HK-2 (cell line): ENCODE data around the gene LARP1.
A peak's percentile ranks its signal among the peaks of the same experiment; 100 is the strongest.

Experiments used
- DNase-seq: peaks from one replicate; pipeline ENCODE4 v3.0.0-alpha.2; 2018; ENCODE audit not compliant: unreplicated experiment

LARP1 gene

DNA sequence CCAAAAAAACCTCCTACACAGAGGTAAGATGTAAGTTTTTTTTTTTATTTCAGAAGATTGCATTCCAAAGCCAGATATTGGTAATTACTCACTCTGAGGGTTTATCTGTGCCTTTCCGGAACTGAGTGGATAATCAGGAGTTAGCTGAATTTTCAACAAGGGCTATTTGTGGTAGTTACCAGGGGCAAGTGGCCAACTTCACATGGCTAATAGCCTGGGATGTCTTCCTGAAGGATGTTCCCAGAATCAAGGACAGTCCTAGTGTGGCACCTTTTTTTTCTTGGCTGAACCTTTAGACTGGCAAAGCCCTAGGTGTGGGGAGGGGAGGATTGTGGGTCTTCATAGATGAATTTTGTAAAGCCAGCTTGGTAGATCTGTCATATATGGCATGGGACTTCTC, 7.1 kb downstream of the LARP1 start:
- DNase-seq = no peak

DNA sequence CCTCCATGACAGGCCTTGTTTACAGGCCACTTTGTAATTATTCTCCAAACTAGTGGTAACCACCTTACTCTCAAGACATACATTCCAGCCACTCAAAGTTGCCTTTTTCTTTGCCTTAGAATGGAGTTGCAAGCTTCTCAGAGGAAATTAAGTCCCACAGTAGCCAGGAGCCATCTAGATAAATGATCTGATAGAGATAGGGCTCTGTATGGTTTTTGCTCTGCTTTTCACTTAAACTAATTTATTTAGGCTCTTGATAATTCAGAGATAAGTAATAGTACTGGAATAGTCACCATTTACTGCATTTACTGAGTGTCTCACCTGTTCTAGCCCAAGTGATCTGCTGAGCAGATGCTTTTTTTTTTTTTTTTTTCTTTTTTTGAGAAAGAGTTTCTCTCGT, 7.5 kb downstream of the LARP1 start:
- DNase-seq = no peak

- DNase-seq = no peak
Measured at GRCh38 chr5:154764967-154765366, 9.8 kb downstream of the LARP1 start.

GRCh38 chr5:154765396-154765925, 10.3 kb downstream of the LARP1 start:
- no peak for DNase-seq

DNA sequence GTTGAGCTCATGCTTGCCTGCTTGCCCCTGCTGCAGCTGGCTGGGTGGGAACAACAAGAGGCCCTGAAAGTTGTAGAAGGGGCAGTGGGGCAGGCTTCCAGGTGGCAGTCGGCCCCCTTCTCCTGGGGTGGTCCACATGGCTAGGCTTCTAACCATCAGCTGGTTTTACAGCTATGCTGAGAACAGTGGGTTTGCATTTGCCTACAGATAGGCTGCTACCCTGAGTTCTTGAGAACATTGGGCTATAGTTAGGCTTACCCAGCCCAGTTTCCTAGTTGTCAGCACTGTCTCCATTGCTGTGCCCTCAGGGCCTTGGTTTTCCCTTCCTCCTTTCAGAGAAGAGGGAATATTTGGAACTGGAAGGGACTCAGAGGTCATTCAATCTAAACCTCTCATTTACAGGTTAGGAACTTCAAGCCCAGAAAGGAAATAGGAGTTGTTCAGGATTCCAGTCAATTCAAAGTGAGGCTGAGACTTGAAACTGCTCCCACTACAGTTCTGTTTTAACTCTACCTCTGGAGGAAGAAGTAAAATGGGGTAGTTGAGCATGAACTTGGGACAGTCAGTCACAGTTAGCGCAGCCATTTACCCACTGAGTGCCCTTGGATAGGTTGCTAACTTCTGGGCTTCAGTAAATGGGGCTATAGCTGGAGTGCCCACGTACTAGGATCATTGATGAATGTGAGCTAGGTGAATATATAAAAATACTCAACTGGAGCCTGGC, 11.5 kb downstream of the LARP1 start:
- DNase-seq = no peak

- no peak for DNase-seq
Measured at GRCh38 chr5:154767576-154767975, 12.4 kb downstream of the LARP1 start.

GRCh38 chr5:154768207-154768606, 13.0 kb downstream of the LARP1 start:
- no peak for DNase-seq

DNA sequence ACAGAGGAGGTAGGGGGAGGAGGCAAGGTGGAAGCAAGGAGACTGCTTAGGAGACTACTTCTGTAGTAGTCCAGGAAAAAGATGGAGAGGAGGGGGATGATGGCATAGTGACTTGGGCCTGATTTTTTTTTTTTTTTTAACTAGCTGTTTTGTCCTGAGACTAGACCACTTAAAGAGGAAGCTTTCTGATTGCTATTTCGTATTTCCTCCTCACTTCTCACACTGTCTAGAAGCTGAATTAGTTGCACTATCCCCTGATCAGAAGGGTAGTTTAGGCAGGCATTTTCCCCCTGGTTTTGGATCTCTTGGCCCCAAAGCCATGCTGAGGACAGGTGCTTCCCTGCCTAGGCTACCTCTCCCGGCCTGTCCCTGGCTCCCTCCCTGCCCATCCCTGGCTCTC, 14.9 kb downstream of the LARP1 start:
- no peak for DNase-seq

DNA sequence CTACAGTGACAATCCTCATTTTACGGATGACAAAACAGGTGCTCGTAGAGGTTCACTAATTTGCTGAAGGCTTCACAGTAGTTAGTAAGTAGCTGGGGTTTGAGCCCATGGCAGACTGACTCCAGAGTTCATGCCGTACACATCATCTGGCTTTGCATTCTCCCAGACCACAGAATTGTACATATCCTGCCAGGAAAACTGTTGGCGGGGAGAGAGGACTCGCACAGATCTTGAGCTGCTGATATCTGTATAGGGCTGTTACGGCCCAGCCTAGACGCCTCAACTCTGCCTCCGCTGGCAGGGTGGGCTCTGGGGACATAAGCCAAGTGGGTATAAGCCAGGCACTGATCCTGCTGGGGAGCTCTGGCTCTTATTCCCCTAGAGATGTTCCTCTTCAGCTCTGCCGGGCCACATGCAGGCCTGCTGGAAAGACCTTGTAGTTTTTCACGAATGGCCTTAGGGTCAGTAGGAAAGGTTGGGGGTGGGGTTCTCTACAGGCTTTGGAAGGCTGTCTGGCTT, 16.3 kb downstream of the LARP1 start:
- no peak for DNase-seq

DNA sequence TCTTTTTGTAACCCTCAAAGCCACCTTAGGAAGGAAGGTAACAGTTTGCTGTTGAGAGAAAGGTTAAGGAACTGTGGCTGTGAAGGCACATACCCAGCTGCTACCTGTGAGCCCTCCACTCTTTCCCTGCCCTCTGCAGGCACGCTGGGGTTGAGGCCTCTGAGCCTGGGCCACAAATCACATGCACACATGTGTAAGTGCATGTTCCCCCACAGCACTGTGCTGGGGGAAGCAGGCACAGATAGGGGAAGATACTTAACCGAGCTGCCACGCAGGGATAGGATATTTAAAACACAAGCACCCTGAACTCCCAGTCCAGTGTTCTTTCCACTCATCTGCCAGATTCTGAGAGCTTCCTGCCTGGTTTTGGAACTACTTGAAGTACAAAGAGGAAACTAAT, 18.1 kb downstream of the LARP1 start:
- DNase-seq = no peak

DNA sequence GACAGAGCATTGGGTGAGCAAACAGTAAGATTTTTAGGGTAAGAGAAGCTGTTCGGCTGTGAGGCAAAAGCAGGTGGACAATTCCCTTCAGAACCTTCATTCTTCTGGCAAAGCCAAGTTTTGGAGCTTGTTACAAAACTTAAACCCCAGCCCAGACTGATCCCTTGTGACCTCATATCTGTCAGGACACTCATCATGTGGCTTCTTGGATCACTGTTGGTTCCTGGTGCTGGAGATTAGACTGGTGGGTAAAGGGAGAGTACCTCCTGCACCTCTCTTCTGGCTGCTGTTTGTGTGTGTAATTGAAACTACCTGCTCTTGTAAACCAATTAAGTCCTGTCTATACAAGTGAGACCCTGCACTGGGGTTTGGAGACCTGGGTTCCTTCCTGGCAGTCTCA, 21.0 kb downstream of the LARP1 start:
- DNase-seq = no peak

DNA sequence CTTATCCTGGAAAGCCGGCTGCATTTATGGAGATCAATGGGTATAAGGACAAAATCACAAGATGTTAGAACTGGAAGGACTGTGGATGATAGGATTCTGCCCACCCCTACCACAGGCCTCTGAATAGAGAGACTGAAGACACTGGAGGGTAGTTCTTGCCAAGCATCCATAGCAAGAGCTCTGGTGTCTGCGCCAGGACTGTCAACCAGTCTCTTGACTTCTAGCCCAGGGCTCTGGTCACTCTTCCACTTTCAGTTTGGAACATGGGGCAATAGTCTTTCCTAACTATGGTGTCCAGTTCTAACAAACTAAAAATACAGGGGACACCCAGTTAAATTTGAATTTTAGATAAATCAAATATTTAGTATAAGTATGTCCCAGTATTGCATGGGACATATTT, 23.4 kb downstream of the LARP1 start:
- DNase-seq = no peak

DNA sequence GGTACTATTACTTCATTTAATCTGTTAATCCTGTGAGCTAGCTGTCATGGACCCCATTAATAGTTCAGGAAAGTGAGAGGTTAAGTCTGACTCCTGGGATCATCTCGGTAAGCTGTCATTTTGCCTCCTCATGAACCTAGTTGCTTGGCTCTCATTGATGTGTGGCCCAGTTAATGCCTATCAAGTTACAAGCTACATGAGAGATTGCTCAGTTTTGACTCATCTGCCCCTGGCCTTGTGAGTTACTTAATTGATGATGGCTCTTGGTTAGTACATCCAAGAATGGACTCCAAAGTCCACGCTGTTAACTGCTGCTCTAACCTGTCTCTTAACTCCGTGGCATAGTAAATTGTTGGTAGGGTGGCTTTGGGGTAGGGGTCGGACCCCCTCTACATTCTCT, 23.9 kb downstream of the LARP1 start:
- DNase-seq = peak; percentile 30

DNA sequence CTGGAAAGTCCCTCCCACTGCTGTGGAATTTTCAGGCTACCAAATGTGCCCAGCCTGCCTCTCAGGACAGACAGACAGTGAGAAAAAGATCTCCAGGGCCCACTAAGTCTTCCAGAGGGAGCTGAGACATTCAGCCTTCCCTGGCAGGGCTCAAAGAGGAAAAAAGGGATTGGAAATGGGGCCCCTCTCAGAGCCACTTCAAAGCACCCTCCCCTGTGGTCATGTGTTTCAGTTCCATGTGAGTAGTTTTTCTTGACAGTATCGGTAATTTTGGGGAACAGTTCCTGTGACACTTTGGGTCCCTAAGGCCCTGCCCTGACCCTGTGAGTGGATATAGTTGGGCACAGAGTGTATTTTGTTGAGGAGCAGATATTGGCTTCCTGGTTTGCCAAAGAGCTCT, 25.0 kb downstream of the LARP1 start:
- DNase-seq = no peak

DNA sequence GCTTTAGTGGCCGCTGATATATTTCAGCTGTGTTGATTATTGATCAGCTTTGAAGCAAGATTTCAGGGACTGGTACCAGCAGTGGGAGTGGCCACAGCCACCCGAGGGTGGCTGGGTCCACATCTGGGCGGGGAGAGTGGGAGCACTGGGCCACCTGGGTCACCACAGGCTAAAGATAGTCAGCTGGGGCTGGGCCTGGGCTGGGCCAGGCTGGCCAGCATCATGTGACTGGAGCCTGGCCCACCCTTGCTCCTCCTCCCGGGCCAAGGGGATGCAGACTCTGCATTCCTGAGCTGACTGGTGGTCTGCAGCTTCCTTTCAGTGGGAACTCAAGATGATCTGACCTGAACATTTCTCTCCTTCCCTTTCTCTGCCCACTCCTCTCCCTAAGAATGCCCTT, 27.1 kb downstream of the LARP1 start:
- DNase-seq = no peak

DNA sequence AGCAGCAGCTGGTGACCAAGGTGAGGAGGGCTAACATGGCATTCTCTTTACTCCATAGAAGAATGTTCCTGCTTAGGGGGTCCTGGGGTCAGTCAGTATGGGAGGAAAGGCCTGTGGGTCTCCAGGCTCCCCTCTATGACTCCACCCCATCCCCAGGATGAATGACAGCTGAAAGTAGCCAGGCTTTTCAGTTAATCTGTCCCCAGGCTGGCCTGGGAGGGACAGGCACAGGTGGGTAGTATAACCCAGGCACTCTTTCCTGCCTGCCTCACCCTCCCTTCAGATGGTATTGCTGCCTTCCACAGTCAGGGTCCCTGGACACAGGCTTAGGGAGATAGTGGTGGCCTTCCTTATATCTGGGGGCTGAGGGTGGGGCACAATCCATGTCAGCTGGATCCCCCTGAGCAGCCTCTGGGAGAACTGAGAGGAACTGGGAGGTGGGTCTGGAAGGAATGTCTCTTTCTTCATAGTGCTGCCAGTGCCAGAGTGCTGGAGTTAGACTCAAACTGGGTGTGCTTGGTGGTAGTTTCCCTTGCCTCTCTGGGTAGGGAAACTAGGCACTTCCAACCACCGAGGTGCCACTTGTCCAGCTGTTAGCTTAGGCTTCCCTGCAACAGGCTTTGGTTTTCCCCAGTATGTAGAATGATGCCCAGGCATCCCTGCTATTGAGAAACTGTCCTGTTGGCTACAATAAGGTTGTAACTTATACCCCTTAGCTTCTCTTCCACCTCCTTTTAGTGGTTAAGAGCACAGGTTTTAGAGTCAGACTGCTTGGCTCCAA, 27.8 kb downstream of the LARP1 start:
- no peak for DNase-seq

DNA sequence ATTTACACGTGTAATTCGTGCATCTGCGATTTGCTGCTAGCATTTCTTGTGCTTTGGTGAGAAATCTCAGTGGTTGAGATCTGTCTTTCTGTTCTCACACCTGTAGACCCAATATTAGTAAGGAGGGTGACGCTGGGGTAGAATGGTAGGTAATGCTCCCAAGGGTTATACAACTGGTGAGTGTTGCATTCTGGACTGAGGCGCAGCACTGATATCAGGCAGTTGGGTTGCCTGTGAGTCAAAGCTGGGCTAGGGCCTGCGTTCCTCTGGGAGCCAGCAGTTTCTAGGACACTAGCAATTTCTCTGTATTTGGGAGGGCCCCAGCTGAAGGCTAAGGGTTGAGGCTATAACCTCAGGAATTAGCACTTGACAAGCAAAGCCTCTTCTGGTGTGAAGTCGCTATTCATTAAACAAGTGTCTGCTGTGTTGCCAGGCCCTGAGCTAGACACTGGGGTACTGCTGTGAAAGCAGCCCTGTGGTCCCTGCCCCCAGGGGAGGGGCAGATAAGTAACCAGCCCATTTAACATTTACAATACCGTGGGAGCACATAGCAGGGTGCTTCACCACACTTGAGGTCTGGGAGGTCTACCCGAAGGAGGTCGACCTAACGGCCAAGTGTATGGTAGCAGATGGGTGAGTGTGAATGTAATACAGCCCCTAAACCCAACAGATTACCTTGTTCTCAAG, 28.7 kb downstream of the LARP1 start:
- DNase-seq = no peak

GRCh38 chr5:154784856-154785255, 29.7 kb downstream of the LARP1 start:
- DNase-seq = no peak

DNA sequence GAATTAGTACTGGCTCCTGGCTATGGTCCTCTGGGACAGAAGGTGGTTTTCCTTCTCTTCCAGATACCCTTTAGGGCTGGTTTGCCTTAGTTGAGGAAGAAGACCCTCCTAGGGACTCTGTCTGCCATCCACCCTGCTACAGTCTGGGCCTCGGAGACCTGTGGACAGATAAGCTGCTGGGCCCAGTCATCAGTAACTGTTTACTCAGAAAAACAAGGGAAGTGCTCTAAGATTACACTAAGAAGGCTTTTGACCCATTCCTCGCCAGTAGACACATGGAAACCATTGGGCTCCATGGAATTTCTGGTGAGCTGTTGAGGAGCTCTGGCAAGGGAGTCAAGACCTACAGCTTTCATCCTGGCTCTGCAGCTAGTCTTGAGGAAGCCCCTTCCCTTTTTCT, 31.2 kb downstream of the LARP1 start:
- no peak for DNase-seq

DNA sequence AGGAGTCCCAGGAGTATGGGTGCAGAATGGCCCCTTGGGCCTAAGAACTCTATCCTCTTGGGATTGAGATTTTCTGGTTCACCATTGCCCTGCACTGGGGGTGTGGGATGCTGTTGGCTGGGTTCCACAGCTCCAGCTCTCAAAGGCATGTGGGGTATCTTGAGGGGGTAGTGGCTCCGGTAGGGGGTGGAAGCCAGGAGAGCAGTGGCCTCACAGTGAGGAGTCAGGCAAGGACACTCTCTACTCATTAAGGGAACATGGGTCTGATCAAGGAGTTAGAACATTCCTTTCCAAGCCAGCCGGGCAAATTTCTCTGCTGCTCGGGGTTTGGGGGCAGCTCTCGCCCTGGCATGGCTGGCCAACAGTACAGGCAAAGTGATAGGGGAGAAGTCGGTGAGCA, 33.0 kb downstream of the LARP1 start:
- DNase-seq = no peak

- no peak for DNase-seq
Measured at GRCh38 chr5:154791535-154791934, 36.4 kb downstream of the LARP1 start.
